HT1080 (cell line): Measurements from ENCODE around the gene GPR89B. TPM values are rescaled to one million over a fixed set of nuclear protein-coding genes. Genes with fewer than 3 reads are reported as not detected.
"Not testable (repeated sequence)": the region's sequence is repeated elsewhere in the genome, so short reads cannot be mapped to it uniquely, and the experiment has no call there.

Experiments used
- DNase-seq: peaks from one replicate; pipeline ENCODE4 v3.0.0-alpha.2; 2015; ENCODE audit warnings: low read depth
- polyA plus RNA-seq, 2 experiments: library from polyadenylated mRNA; depleted of rRNA; stranded (reverse); fragments of >200 nt; gene quantifications; 2 replicates each; pipeline ENCODE4 v1.2.3, GENCODE V29; 2015
- total RNA-seq: library from RNA; depleted of rRNA; stranded (reverse); fragments of >200 nt; shearing (Covaris generic); gene quantifications from 2 replicates; pipeline ENCODE4 v1.2.3, GENCODE V29; 2014; rRNA removed

GPR89B gene
- total RNA-seq: 6.8 and 7.4 TPM in 2 replicates
- 8.0 and 9.8 TPM in 2 replicates for polyA plus RNA-seq (2015; cell fraction: cytosol; rRNA removed)
- polyA plus RNA-seq (2015; cell fraction: nucleus; rRNA removed): 25.9 and 28.4 TPM in 2 replicates

DNA sequence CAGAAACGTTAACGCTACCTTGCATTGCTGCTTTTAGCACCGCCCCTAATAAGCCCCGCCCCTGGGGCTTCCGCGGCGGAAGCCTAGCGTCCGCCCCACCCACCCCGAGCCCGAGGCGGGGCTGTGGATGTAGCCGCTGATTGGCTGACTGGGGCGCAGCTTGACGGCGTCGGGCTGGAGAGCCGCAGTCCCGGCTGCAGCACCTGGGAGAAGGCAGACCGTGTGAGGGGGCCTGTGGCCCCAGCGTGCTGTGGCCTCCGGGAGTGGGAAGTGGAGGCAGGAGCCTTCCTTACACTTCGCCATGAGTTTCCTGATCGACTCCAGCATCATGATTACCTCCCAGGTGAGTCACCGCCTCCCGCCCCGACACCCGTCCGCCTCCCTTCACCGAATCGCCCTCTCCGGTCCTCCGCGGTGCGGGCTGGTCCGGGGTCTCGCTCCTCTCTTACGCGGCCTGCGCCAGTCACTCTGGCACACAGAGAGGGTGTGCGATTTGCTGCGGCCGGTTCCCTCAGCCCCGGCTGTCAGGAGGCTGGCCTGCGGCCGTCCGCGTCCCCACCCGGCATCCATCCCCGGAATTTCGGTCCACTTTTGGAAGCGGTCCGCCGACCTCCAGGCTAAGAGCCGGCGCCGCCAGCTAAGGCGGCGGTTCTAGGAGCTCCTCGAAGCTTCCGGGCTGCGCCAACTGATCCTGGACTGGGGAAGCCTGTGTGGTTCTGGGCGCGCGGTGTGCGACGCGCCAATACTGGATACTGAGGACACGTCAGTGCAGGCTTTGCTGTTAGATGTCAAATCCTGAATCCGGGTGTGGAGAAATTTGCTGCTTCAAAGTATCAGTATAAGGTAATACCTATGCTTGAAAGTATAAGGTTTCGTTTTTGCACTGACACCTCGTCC lies at the start of gene GPR89B:
Gene GPR89B, plus strand, starts transcription at position 185 of the 897 bp plus-strand sequence. Its CDS starts 117 bp downstream, at position 302.
- peak; percentile 85 for DNase-seq

DNA sequence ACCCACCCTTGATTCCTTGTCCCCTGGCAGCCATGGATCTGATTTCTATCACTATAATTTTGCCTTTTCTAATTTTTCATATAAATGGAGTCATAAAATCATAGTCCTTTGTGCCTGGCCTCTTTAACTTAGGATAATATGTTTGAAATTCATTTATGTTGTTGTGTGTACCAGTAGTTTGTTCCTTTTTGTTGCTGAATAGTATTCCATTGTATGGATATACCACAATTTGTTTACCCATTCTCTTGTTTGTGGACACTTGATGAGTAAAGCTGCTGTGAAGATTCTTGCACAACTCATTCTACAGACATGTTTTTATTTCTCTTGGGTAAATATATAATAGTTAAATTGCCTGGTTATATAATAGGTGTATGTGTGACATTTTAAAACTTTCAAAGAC lies 48.3 kb upstream of the GPR89B start:
- DNase-seq: no peak

DNA sequence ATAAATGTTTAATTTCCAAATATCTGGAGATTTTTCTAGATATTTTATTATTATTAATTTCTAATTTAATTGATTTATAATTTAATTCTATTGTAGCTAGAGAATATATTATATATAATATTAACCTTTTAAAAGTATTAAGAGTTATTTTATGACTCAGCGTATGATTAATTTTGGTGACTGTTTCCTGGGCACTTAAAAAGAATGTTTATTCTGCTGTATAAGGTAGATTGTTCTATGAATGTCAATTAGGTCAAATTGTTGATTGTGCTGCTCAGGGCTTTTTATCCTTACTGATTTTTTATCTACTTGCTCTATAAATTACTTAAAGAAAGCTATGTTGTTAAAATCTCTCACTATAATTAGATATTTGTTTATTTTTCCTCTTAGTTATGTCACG lies 45.7 kb upstream of the GPR89B start:
- DNase-seq: no peak

DNA sequence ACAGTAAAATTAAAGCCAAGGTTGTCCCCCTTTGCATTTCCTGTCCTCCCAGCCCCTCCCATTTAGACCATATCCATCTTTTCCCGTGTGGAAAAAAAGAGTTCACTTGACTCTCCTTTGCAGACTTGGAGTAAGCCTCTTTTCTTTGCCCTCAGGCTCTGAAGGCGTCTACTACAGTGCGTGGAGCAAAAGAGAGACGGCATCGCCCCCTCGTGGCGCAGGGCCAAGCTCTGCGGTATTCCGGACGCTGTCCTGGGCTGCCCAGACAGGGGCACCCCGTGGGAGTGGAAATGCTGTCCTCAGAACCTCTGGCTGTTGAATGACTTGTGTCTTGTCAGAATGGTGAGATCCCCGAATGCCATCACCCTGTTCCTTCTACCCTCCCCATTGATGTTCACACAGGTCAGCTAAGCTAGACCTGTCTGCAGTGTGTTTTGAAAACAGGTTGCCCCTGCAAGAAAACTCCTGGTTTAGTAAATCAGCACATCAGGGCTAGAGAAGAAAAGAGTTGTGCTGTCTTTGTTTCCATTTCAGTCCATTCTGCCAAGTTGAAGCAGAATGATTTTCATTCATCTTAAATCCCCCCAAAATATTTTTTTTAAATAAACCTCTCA lies 37.9 kb upstream of the GPR89B start:
- DNase-seq: peak; percentile 52

DNA sequence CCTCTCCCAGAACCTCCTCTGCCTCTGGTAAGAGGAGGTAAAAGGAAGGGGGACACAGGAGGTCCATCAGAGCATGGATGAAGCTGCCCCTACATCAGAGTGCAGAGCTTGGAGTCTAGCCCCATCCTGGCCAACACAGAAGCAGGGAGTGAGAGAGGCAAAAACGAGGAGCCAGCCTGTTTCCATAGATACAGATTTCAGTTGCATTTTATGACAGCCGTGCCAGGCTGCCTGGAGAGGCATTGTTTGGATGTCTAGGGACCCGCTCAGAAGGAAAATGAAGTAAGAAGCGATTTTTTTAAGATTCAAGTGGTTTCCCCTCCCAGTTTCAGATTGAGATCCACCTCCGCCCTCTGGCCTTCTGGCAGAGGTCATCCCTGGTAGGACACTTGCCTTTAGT lies 37.1 kb upstream of the GPR89B start:
- DNase-seq: no peak

DNA sequence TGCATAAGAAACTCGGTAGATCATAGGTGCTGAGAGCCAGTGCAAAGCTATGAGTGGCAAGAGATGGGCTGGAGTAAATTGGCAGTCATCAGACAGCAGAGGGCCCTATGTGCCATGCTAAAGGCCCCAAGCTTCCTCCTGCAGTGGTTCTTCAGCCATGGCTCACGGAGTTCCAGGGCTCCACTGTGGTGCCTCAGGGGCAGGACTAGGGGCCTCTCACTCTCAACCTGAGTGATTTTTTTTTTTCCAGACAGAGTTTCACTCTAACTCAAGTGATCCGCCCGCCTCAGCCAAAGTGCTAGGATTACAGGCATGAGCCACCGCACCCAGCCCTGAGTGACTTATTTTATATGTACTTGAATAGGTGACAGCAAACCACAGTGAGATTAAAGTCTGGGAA lies 36.0 kb upstream of the GPR89B start:
- DNase-seq: peak; percentile 27

DNA sequence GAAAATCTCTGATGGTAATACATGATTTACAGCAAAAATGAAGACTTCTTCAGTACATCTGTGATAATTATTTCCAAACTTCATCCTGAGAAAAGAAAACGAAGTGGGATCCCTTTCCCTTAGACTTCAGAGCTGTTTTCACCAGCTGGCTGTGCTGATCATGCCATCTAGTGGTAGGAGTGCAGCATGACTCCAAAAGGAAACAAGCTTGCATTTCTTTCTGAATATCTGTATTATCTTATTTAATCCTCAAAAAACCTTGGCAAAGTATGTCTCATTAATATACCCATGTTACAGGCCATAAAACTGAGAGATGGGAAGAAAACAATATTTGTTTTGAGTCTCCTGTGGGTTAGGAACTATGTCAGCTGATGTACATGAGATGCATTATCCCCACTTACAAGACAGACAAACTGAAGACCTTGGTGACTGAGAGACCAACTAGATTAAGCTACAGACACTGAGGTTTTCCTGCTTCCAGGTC lies 35.4 kb upstream of the GPR89B start:
- DNase-seq: peak; percentile 28

DNA sequence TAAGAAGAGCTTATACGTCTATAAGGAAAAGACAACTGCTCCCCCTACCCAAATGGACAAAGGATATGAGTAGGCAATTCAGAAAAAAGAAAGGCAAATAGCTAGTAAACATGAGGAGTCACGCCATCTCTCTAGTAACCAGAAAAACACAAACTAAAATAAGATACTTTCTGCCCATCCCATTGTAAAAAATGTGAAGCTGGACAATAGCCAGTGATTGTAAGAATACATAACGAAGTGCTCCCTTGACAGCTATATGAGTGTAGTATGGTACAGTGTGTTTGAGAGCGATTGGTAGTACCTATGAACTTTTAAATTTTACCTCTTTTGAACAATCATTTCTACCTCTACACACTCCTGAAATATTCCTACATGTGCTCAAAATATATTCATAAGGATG lies 33.1 kb upstream of the GPR89B start:
- DNase-seq: peak; percentile 6

DNA sequence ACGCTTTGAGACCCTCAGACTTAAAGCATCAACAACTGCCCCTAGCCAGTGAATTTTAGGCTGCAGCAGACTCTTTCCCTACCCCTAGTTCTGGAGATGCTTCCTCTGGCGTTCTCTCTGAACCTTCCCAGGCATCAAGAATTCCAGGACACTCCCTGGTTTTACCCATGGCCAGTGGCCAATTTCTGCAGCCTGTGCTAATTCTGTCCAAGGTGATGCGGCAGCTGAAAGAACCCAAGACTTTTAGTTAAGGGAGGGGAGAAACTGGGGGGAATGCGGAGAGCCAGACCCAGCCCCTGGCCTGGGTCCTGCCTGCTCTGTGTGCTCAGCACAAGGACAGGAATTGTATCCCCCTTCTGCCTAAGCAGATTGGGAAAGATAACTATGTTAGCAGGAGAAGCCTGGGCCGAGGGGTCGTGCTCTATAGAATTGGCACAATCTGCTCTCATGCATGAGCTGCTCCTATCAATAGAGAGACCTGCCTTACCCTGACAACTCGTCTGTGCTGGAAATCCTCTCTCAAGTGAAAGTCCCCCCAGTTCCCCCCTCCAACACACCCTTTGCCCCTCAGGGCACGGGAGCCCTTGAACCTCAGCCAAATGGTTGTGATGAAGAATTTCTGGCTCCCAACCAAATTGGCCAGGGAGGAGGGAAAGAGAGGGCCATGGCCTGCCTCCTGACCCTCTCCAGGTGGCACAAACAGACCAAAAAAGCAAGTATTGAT lies 31.0 kb upstream of the GPR89B start:
- no peak for DNase-seq

DNA sequence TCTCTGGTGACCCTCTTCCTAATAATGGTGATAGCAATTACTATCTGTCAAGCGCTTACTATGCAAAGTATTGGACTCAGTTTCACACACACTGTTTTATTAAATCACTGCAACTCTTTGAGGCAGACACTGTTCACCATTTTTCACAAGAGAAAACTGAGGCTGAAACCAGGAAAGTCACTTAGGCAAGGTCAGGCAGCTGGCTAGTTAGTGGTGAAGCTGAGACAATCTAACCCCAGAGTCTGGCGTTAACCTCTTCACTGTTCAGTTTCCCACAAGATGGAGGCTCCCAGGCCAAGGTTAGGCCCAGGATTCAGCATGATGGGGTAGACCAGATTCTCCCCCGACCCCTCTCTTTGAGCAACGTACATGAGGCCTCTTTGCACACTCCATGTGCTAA lies 30.4 kb upstream of the GPR89B start:
- DNase-seq: no peak

DNA sequence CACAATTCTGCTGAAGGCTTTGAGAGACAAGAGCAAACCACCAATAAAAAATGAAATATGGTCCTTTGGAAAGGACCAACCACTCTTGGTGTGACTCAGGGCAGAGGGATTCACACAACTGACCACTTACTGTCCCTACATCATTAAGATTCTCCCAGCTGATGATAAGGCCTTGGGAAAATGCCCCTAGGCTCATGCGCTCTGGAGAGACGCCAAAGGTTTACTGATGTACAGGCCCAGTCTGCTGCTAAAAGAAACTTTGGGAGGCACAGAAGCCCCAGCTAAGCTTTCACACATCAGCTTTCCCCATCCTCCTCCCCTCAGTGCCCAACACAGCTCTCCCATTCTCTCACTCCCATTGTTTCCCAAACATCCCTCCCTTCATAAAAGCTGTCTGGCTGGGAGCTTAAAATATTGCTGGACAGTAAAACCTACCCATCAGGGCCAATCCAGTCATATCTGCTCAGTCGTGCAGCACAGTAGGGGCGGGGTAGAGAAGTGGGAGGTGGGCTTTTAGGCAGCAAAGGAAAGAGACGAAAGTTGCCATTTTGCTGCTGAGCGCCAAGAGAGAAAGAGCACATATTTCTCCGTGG lies 25.9 kb upstream of the GPR89B start, which contains the start of gene GJA8:
Gene GJA8, plus strand, starts transcription at position 543 of the 593 bp plus-strand sequence. CDS start 5,161 bp downstream, outside the sequence.
- no peak for DNase-seq

DNA sequence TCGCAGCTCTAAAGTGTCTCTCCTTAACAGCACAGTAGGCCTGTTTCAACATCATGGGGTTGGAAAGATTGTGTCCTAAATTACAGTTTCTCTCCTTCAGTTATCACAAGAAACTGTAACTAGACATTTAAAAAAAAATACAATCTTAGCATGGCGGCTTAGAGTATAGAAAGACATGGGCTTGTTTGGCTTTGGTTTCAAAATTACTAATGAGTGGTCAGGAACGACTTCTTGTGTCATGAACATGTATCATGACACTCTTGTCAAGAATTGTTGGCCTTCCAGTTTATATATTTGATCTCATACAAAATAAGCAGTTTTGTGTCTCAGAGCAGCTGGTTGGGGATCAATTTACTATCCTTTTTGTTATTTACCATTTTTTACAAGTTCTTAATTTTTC lies 23.5 kb upstream of the GPR89B start:
- DNase-seq: no peak

DNA sequence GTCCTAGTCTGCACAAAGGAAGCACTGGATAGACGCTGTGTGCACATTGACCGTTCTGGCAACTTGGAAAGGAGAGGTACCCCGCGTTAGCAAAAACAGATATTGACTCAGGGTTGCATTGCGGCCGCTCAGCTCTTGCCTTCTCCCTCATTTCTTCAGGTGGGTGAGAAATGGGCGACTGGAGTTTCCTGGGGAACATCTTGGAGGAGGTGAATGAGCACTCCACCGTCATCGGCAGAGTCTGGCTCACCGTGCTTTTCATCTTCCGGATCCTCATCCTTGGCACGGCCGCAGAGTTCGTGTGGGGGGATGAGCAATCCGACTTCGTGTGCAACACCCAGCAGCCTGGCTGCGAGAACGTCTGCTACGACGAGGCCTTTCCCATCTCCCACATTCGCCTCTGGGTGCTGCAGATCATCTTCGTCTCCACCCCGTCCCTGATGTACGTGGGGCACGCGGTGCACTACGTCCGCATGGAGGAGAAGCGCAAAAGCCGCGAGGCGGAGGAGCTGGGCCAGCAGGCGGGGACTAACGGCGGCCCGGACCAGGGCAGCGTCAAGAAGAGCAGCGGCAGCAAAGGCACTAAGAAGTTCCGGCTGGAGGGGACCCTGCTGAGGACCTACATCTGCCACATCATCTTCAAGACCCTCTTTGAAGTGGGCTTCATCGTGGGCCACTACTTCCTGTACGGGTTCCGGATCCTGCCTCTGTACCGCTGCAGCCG lies 20.3 kb upstream of the GPR89B start:
- DNase-seq: no peak

DNA sequence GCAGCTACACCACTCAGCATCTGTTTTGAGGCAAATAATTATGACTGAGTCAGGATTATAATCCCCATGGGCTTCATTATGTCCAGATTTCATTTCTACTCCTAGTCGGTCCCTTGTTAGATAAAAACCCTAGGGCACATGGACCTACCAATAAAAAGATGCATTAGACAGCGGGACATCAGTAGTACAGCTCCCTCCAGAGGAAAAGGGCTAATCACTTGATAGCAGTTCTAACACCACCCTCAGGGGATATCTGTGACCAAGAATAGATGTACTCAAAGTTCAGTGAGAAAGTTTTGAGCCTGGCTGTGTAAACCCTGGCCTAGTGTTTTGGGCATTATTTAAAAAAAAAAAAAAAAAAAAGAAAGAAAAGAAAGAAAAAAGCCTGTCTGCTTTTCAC lies 15.7 kb upstream of the GPR89B start:
- no peak for DNase-seq

DNA sequence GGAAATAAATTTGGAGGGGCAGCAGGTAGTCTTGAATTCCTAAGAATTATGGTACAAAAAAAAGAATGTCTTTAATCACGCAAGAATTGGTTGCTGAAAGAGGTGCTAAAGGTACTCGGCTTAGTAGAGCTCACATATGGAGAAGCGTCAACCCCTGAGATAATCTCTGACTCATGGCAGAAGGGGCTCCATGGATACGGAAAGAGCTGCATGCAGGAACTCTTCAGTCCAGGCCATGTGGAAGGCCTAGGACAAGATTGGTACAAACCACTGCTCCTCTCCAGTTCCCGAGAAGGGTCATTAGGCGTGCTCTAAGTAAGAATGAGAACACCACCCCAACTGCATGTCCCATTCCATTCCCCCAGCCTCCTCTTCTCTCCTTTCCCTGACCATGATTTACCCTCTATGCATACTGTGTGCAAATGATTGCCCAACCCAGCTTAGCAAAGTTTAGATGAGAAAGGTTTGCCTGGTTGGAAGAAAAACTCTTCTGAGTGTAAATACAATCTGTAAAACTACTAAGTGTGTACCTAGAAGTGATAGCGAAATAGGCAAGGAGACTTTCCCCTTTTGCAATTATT lies 14.8 kb upstream of the GPR89B start:
- DNase-seq: no peak

DNA sequence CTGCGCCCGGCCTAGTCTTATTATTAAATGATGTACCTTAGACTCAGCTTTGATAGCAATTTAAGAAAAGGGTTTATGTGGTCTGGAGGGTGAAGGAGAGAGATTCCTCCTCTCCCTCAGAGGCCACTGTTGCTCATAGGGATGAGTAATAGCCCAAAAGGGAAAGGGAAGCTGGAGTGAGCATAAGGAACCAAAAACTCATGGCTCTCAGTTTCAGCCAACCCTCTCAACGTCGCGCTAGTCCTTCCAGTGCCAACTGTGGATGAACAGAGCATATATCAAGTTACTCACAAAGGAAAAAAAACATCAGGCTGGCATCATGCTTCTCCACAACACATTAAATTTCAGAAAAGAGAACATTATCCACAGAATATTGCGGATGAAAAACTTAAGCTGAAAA lies 8.3 kb upstream of the GPR89B start:
- peak; percentile 29 for DNase-seq

DNA sequence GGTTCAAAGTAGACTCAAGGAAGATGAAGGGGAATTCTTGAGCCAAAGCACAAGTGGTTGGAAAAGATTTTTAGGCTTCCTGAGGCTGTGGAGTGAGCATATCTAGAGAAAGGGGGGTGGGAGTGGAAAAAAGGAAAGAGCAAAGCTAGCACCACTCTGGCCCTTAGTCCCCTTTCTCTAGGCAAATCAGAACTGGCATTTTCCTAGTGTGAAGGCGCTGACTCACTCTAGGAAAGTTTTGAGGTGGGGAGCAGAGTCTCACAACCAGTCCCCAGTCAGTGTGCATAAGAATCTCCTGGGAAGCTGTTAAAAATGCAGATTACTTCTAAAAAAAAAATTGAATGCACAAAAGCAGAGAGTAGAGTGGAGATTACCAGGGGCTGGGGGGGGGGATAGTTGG lies 3.4 kb upstream of the GPR89B start:
- DNase-seq: peak; percentile 4

DNA sequence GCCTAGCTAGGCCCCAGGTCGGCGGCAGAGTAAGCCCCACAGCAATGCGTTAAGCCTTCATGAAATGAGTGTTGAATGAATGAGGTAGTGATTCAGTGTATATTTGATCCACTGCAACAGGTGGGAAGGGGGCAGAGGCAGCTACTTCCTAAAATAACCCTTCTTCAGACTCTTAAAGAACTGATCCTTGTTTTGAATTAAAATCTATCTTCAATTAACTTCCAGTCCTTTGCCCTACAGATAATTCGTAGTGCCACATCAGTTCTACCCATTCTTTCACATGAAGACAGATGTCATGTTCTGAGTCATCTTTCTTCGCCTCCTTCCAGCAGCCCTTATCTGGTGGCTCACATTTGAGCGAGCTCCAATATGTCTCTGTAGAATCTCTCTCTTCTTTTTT lies 1.0 kb upstream of the GPR89B start:
- DNase-seq: not testable (repeated sequence)

DNA sequence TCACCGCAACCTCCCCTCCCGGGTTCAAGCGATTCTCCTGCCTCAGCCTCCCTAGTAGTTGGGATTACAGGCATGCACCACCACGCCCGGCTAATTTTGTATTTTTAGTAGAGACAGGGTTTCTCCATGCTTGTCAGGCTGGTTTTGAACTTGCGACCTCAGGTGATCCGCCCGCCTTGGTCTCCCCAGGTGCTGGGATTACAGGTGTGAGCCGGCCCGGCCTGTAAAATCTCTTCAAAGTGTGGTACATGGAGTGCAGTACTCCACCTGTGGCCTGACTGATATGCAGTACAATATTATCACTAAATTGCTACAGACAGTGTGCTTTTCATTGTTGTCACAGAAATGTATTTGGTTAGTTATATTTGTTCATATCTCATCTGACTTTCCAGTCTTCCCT lies 531 bp upstream of the GPR89B start:
- not testable (repeated sequence) for DNase-seq

DNA sequence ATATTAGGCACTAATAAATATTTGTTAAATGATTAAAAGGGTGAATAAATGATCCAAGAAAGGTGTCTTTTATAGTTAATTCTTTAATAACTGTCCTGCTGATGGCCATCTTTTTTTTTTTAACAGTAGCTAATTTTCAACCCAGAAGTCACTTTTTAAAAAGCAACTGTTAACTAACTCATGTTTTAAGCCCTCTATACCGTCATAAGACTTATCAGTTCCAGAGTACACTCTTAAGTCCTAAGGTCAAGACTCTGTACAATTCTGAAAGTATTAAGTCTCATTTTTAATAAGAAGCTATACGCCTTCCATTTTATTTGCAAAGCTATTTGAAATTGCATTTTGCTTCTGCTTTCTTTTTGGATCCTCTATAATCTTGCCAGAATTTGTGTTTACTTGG lies 2.9 kb downstream of the GPR89B start:
- DNase-seq: not testable (repeated sequence)
